GM10266 (cell line): ENCODE measurements around the gene YTHDC1.
"Not testable (repeated sequence)": the region's sequence is repeated elsewhere in the genome, so short reads cannot be mapped to it uniquely, and the experiment has no call there.

Experiments
- DNase-seq: peaks from one replicate; pipeline ENCODE4 v3.0.0; 2012; ENCODE audit errors: extremely low spot score
- CTCF ChIP-seq: IDR thresholded peaks from 2 replicates; pipeline ENCODE4 v1.5.1; 2012; ENCODE audit warnings: mild to moderate bottlenecking, low read depth; ENCODE audit not compliant: control insufficient read depth, insufficient read depth; ENCODE audit errors: missing control alignments

YTHDC1 gene

DNA sequence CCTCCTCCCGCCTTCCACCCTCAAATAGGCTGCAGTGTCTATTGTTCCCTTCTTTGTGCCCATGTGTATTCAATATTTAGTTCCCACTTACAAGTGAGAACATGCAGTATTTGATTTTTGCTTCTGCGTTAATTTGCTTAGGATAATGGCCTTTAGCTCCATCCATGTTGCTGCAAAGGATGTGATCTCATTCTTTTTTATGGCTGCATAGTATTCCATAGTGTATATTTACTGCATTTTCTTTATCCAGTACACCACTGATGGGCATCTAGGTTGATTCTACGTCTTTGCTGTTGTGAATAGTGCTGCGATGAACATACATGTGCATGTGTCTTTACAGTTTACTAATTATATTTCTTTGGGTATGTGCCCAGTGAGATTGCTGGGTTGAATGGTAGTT is 52.8 kb downstream of the YTHDC1 start:
- no peak for DNase-seq
- TF ChIP-seq CTCF = no peak

GRCh38 chr4:68291256-68291655 is 58.6 kb downstream of the YTHDC1 start:
- no peak for DNase-seq
- no peak for TF ChIP-seq CTCF

DNA sequence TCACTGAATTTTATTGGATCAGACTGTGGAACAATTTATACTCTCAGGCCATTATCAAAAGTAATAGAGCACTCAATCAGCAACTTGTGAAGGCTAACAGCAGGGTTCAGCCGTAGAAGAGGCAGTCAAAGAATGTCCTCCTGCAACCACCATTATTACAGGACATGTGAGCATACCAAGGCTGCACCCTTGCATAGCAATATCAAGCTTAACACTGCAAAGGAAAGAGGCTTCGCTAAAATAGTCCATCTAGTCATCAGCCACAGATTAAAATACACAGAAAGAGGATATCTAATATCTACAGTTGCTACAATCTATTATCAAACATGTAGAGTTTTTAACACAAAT is 61.5 kb downstream of the YTHDC1 start:
- no peak for TF ChIP-seq CTCF
- DNase-seq = no peak

GRCh38 chr4:68287704-68288392 is 62.0 kb downstream of the YTHDC1 start:
- no peak for DNase-seq
- no peak for TF ChIP-seq CTCF

GRCh38 chr4:68283714-68284113 is 66.2 kb downstream of the YTHDC1 start:
- no peak for DNase-seq
- TF ChIP-seq CTCF = no peak

DNA sequence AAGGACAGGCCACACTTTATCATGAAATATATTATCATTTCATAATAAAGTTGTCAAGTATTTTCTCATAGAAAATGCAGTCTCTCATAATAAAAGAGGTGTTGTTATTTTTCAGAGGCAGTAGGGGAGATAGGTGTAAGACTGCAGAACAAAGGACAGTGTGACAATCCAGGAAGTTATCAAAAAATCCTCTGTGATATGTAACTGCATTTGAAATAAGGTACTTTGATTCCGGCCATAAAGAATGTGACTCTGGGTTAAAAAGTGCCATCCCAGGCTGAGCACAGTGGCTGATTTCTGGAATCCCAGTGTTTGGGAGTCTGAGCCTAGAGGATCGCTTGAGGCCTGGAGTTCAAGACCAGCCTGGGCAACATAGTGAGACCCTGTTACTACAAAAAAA is 66.8 kb downstream of the YTHDC1 start:
- DNase-seq = no peak
- no peak for TF ChIP-seq CTCF

- not testable (repeated sequence) for DNase-seq
Measured at GRCh38 chr4:68281796-68282740, 67.8 kb downstream of the YTHDC1 start.
